HEK293 (cell line): ENCODE results near the gene ALOX12B.

Experiments used
- CTCF ChIA-PET: fragments of 350-600 bp; formaldehyde crosslinking; extraction: SDS; loops from one replicate; lab custom pipeline; 2021; ENCODE audit warnings: antibody characterized with exemption; lab: Yijun Ruan, JAX
- POLR2A ChIA-PET: fragments of 300-600 bp; formaldehyde crosslinking; extraction: SDS; loops from one replicate; lab custom pipeline; 2020; ENCODE audit warnings: antibody characterized with exemption, inconsistent platforms; lab: Yijun Ruan, JAX
- H3K27ac ChIP-seq: fragments of 200-500 bp; sonication (Bioruptor generic); 2 replicates; pipeline ENCODE4 v1.5.1; 2014; ENCODE audit warnings: low read depth, low read length, control low read depth, inconsistent platforms; ENCODE audit errors: extremely low read depth
- H3K36me3 ChIP-seq, 2 experiments: fragments of 200-500 bp in 1 of 2; sonication (Bioruptor generic) in 1 of 2; 1 replicate in 1 of 2; 2 replicates in 1 of 2; pipeline ENCODE4 v1.5.1; 2014 to 2017; ENCODE audit warnings: inconsistent platforms in 2 of 2, low read length in 2 of 2; ENCODE audit not compliant: control insufficient read depth in 2 of 2, insufficient read depth in 1 of 2
- H3K4me1 ChIP-seq: fragments of 200-500 bp; sonication (Bioruptor generic); 2 replicates; pipeline ENCODE4 v1.5.1; 2014; ENCODE audit warnings: mild to moderate bottlenecking, low read length, inconsistent platforms; ENCODE audit not compliant: control insufficient read depth, insufficient read depth
- H3K4me3 ChIP-seq: 2 replicates; pipeline ENCODE4 v1.5.1; 2011; ENCODE audit warnings: low read depth, mild to moderate bottlenecking, control low read depth, low read length, moderate library complexity
- H3K9me3 ChIP-seq: fragments of 200-500 bp; sonication (Bioruptor generic); 2 replicates; pipeline ENCODE4 v1.5.1; 2014; ENCODE audit warnings: low read depth, low read length, inconsistent platforms; ENCODE audit not compliant: control insufficient read depth, insufficient read depth
- HOXC10 ChIP-seq: sonication (generic); formaldehyde crosslinking; IDR thresholded peaks from 2 replicates; pipeline ENCODE4 v1.8.1; 2023; ENCODE audit warnings: mild to moderate bottlenecking, missing genetic modification reagents
- INSM2 ChIP-seq: fragments of 450-650 bp; formaldehyde crosslinking; IDR thresholded peaks from 2 replicates; pipeline ENCODE4 v1.5.1; 2016; ENCODE audit warnings: missing biosample characterization, missing genetic modification characterization
- PRDM1 ChIP-seq: fragments of 450-650 bp; formaldehyde crosslinking; IDR thresholded peaks from 2 replicates; pipeline ENCODE4; 2016; ENCODE audit warnings: missing biosample characterization, missing genetic modification characterization
- PRDM10 ChIP-seq: fragments of 450-650 bp; formaldehyde crosslinking; IDR thresholded peaks from 2 replicates; pipeline ENCODE4 v1.5.1; 2016; ENCODE audit warnings: missing biosample characterization, missing genetic modification characterization
- PRDM6 ChIP-seq: fragments of 450-650 bp; formaldehyde crosslinking; IDR thresholded peaks from 2 replicates; pipeline ENCODE4 v1.5.1; 2017; ENCODE audit warnings: missing biosample characterization, missing genetic modification characterization
- TSHZ1 ChIP-seq: fragments of 450-650 bp; formaldehyde crosslinking; IDR thresholded peaks from 2 replicates; pipeline ENCODE4 v1.5.1; 2016; ENCODE audit warnings: missing biosample characterization, missing genetic modification characterization, borderline replicate concordance
- ZBTB21 ChIP-seq: fragments of 450-650 bp; formaldehyde crosslinking; IDR thresholded peaks from 2 replicates; pipeline ENCODE4 v1.5.1; 2017; ENCODE audit warnings: missing biosample characterization, missing genetic modification characterization
- ZBTB48 ChIP-seq: fragments of 450-650 bp; formaldehyde crosslinking; IDR thresholded peaks from 2 replicates; pipeline ENCODE4 v1.5.1; 2016; ENCODE audit warnings: missing biosample characterization, missing genetic modification characterization
- ZBTB7A ChIP-seq: fragments of 450-650 bp; formaldehyde crosslinking; IDR thresholded peaks from 2 replicates; pipeline ENCODE4 v1.5.1; 2016; ENCODE audit warnings: low read depth, missing biosample characterization, missing genetic modification characterization
- ZNF146 ChIP-seq: fragments of 450-650 bp; formaldehyde crosslinking; IDR thresholded peaks from 2 replicates; pipeline ENCODE4 v1.5.1; 2016; ENCODE audit warnings: missing biosample characterization, missing genetic modification characterization
- ZNF2 ChIP-seq: fragments of 450-650 bp; formaldehyde crosslinking; IDR thresholded peaks from 2 replicates; pipeline ENCODE4 v1.5.1; 2016; ENCODE audit warnings: missing biosample characterization, missing genetic modification characterization
- ZNF211 ChIP-seq: fragments of 450-650 bp; formaldehyde crosslinking; IDR thresholded peaks from 2 replicates; pipeline ENCODE4 v1.5.1; 2016; ENCODE audit warnings: low read depth, missing biosample characterization, missing genetic modification characterization
- ZNF394 ChIP-seq: fragments of 450-650 bp; formaldehyde crosslinking; IDR thresholded peaks from 2 replicates; pipeline ENCODE4 v1.5.1; 2016; ENCODE audit warnings: missing biosample characterization, missing genetic modification characterization, mild to moderate bottlenecking, moderate library complexity, borderline replicate concordance
- ZNF561 ChIP-seq: fragments of 450-650 bp; IDR thresholded peaks from 2 replicates; pipeline ENCODE4 v1.5.1; 2018; ENCODE audit warnings: missing biosample characterization, missing genetic modification characterization, borderline replicate concordance
- ZNF704 ChIP-seq: fragments of 450-650 bp; formaldehyde crosslinking; IDR thresholded peaks from 2 replicates; pipeline ENCODE4 v1.5.1; 2016; ENCODE audit warnings: missing biosample characterization, missing genetic modification characterization
- ZNF707 ChIP-seq: fragments of 450-650 bp; formaldehyde crosslinking; IDR thresholded peaks from 2 replicates; pipeline ENCODE4 v1.5.1; 2016; ENCODE audit warnings: missing biosample characterization, missing genetic modification characterization
- ZSCAN16 ChIP-seq: fragments of 450-650 bp; formaldehyde crosslinking; IDR thresholded peaks from 2 replicates; pipeline ENCODE4 v1.5.1; 2016; ENCODE audit warnings: missing biosample characterization, missing genetic modification characterization

Gene ALOX12B

GRCh38 chr17:8063761-8064534 lies 23.6 kb downstream of the ALOX12B start:
- Histone ChIP-seq H3K4me3 (no peak overlapping the region), H3K4me1 (peaks cover 15% of the 10 kb centered on the region), H3K9me3 (no peaks in the 10 kb centered on the region), H3K27ac (no peak overlapping the region), H3K36me3 (no peaks in the 10 kb centered on the region)
- ChIA-PET CTCF (interaction anchor here (0.8 to 3.0 kb wide), 3 partner anchors 10 to 46 kb away, joined by 3 to 20 read pairs (median 10); no protein-coding TSS in a partner anchor), POLR2A (no interaction called here)
- no peak for TF ChIP-seq PRDM1 (tag by site-specific recombination)
- no peak for TF ChIP-seq ZNF146 (tag by site-specific recombination)
- TF ChIP-seq ZBTB48 (tag by site-specific recombination): no peak
- no peak for TF ChIP-seq ZBTB21 (tag by site-specific recombination)
- no peak for TF ChIP-seq ZNF707 (tag by site-specific recombination)
- TF ChIP-seq HOXC10 (CRISPR knock-in tag): no peak
- TF ChIP-seq ZNF211: no peak
- TF ChIP-seq ZSCAN16 (tag by site-specific recombination): no peak
- peak; percentile 53 for TF ChIP-seq PRDM10 (tag by site-specific recombination)
- TF ChIP-seq, all 188 proteins: peak for 1

GRCh38 chr17:8062807-8063483 lies 24.6 kb downstream of the ALOX12B start:
- H3K27ac ChIP-seq: peak overlapping the region; percentile 57
- CTCF ChIA-PET: interaction anchor here (0.6 to 7.9 kb wide), 13 partner anchors 7 to 1485 kb away, joined by 3 to 214 read pairs (median 6); partner anchors contain the start of genes ALOXE3 and KRABD2
- no peaks in the 10 kb centered on the region for H3K9me3 ChIP-seq
- H3K4me3 ChIP-seq: peak overlapping the region; percentile 8
- POLR2A ChIA-PET: interaction anchor here (0.7 to 1.3 kb wide), 7 partner anchors 11 to 226 kb away, joined by 3 to 4 read pairs (median 3); partner anchors contain the start of genes AURKB, CTC1 and RANGRF
- H3K4me1 ChIP-seq: peaks cover 15% of the 10 kb centered on the region
- H3K36me3 ChIP-seq: no peaks in the 10 kb centered on the region
- TF ChIP-seq ZNF704 (tag by site-specific recombination) (no peak), TSHZ1 (0 out of 2 replicates have a peak, but pooled peaks have one; percentile 51), ZNF2 (peak; percentile 72; the same call in 1 of the 2 replicates), PRDM6 (tag by site-specific recombination) (peak; percentile 64; the same call in 1 of the 2 replicates), INSM2 (peak; percentile 66; the same call in 1 of the 2 replicates), ZBTB7A (tag by site-specific recombination) (no peak), ZNF394 (tag by site-specific recombination) (peak; percentile 51; the same call in 1 of the 2 replicates), ZNF561 (tag by site-specific recombination) (0 out of 2 replicates have a peak, but pooled peaks have one; percentile 31)
